ENCODE measurements around the gene UBE2V1.
A peak's percentile ranks its signal among the peaks of the same experiment; 100 is the strongest.
"Not testable (repeated sequence)": the region's sequence is repeated elsewhere in the genome, so short reads cannot be mapped to it uniquely, and the experiment has no call there.

UBE2V1 gene

GRCh38 chr20:50113420-50114224 is 672 bp upstream of the UBE2V1 start:
- no peak for DNase-seq

DNA sequence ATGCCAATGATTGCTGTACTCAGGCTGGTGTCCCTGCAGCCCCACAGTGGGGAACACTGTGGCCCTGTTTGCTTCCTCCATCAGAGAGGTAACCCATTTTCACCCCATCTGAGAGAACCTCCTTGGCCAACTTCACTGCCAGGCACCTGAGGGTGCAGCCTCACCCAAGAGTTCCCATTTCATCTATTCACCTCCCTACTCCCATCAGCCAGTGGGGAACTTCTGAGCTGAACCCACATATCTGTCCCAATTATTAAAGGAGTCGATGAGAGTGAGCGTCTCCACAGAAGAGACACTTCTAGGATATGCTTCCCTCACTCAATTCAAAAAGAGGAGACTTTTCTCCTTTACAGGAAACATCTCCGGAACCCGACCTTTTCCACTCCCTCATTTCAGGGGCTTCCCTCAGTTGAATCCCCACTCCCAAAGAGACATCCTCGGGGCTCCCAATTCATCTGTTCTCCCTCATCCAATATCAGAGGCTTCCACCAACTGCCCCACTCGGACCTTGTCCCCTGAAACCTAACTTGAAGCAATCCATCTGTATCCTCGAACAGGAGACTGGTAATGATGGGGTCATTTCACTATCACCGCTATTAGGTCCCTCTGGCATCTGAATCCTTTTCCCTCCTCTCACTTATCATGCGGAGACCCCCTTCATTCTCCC is 988 bp downstream of the UBE2V1 start:
- no peak for DNase-seq

- DNase-seq = peak; percentile 81
Measured at GRCh38 chr20:50111120-50111828, 1.7 kb downstream of the UBE2V1 start.

DNA sequence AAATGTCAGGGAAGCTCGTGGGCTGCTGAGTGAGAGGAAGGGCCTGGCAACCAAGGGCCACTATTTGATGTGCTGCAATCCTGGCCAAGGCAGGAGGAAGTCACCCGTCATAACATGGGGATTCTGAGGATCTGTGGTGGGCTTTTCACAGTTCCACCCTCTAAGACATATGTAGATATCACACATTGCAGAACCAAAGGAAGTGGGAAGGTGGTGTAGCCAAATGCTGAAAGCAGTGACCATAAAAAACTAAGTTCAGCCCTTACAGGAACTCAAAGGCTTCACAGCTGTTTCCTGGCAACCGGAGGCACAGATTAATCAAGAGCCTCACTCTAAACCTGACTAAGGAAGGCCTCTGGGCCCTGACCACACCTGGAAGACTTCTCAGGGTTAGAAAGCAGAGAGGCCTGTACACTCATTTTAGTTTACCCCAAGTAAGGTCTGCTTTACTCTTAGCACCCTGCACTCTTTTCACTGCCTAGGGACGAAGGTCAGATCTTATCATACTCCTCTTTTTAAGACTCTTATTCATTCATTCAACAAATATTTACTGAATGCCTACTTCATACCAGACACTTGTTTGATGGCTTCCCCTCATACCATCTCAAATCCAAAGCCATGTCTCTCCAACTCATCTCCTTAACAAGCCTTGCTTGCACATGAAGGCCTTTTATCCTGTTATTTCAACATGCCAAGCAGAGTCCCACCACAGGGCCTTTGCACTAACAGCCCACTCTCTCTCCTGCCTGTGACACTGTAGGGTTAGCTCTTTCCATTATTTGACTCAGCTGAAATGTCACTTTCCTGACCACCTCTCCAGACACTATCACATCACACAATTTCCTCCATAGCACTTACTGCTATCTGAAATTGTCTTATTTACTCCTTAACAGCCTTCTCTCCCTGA is 2.6 kb downstream of the UBE2V1 start:
- DNase-seq = peak; percentile 74

- DNase-seq = no peak
Measured at GRCh38 chr20:50108556-50109235, 4.3 kb downstream of the UBE2V1 start.

- DNase-seq = no peak
Measured at GRCh38 chr20:50107796-50108331, 5.1 kb downstream of the UBE2V1 start.

DNA sequence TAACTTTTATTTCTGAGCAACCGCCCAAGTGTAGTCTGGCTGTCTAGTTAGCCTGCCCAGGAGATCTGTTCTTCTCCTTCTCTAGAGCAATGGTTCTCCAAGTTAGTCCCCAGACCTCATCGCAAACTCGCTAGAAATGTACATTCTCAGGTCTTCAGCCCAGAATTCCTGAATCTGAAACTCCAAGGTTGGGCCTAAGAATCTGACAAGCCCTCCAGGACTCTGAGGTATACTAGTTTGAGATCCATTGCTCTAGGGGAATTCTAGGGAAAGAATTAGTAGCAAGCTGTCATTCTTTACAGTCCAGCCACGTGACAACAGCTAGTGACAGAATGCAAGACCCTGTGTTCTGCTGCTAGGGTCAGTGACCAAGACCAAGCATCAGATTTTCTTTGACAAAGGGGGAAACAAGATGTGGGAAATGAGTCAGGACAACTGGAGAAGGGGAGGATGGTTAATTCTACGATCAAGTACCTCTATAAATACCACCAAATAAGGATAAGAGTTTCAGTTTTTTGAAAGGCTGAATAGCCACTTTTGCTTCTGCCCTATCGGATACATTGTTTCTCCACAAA is 5.8 kb downstream of the UBE2V1 start:
- DNase-seq = no peak

- not testable (repeated sequence) for DNase-seq
Measured at GRCh38 chr20:50106669-50107068, 6.3 kb downstream of the UBE2V1 start.

DNA sequence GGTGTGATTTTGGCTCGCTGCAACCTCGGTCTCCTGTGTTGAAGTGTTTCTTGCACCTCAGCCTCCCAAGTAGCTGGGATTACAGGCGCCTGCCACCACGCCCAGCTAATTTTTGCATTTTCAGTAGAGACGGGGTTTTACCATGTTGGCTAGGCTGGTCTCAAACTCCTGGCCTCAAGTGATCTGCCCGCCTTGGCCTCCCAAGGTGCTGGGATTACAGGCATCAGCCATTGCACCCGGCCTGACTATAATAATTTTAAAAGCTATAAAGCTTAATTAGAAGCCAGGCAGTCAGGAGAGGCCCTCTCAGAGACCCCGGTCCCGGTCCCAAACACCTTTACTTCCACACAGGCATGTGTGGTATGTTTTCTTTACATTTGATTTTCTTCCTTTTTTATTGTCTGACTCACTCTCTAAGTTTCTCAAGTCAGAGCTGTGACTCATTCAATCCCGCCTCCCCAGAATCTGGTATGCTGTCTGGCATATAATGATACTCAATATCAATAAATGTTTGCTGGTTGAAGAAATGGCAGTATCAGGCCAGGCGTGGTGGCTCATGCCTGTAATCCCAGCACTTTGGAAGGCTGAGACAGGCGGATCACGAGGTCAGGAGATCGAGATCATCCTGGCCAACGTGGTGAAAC is 9.4 kb downstream of the UBE2V1 start:
- peak; percentile 76 for DNase-seq

GRCh38 chr20:50102551-50102950 is 10.4 kb downstream of the UBE2V1 start:
- not testable (repeated sequence) for DNase-seq

- DNase-seq = no peak
Measured at GRCh38 chr20:50101887-50102286, 11.1 kb downstream of the UBE2V1 start.

GRCh38 chr20:50101281-50101680 is 11.7 kb downstream of the UBE2V1 start:
- no peak for DNase-seq

- DNase-seq = no peak
Measured at GRCh38 chr20:50100552-50100951, 12.4 kb downstream of the UBE2V1 start.

- no peak for DNase-seq
Measured at GRCh38 chr20:50099565-50099991, 13.4 kb downstream of the UBE2V1 start.

GRCh38 chr20:50099113-50099512 is 13.8 kb downstream of the UBE2V1 start:
- DNase-seq = no peak

- DNase-seq = no peak
Measured at GRCh38 chr20:50098259-50098658, 14.7 kb downstream of the UBE2V1 start.

DNA sequence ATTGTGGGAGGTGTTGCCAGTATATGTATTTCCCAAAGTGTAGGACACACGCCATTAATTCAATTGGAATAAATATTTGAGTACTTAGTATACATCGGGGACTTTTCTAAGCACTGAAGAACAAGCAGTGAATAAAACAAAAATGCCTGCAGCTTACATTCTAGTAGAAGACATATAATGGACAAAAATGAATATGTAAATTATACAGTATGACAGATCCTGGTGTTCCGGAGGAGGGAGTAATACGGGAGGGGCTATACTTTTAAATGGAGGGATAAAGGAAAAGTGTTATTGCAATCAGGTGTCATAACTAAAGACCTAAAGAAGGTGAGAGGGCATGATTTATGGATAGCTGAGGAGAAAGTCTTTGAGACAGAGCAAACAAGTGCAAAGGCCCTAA is 15.1 kb downstream of the UBE2V1 start:
- DNase-seq = no peak

DNA sequence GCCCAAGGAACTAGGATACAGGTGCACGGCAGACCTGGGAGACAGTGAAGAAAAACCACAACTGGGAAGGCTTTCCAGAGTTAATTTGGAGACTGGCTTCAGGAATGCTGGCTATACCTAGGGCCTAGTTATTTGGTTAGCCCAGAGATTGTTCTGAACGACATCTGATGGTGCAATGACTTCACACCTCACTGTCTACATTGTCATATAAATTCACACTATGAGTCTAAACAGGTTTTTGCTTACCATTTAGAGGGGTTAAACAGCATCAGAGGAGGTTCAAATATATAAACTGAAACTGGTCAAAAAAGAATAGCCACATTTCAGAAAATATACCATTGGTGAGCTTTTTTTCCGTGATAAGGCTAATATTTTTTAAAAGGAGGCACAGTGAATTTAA is 16.7 kb downstream of the UBE2V1 start:
- no peak for DNase-seq

GRCh38 chr20:50095476-50096078 is 17.4 kb downstream of the UBE2V1 start:
- DNase-seq = no peak

DNA sequence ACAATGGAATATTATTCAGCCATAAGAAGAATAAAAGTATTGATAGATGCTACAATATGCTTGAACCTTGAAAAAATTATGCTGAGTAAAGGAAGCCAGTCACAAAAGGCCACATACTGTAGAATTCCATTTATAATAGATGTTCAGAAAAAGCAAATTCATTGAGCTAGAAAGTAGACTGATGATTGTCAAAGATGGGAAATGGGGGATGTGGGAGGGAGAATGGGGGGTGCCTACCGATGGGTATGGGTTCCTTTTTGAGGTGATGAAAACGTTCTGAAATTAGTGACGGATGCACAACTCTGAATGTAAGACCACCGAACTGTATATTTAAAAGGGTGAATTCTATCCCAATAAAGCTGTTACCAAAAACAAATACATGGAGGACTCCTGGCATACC is 18.4 kb downstream of the UBE2V1 start:
- no peak for DNase-seq

Data from activated effector memory CD4-positive, alpha-beta T cell treated with anti-CD3 and anti-CD28 coated beads, Interleukin-2, amount 50 U/mL, for 16 hours (primary cell).